Activated naive CD4-positive, alpha-beta T cell (primary cell): ENCODE measurements around the gene SNX15.

ENCODE experiments used
- DNase-seq, 4 experiments: peaks; one replicate each; lab custom pipeline; 2025; lab: John Stamatoyannopoulos, UW

Gene SNX15

DNA sequence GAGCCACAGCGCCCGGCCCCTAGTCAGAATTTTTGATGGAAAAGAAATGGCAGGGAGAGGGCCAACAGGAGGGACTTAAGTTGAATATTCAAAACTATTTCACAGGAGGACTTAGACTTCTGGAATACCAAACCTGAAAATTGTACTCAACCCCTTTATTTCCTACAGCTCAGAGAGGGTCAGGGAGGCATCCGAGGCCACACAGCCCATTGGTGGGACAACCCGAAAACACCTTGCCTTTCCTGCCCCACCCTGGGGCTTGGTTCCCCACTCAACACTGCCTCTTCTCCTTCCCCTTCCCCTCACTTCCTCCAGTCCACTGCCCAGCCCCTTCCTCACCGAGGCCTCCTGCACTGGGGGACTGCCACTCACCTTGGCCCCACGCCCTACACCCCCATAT is 29.8 kb downstream of the SNX15 start:
- no peak for DNase-seq

DNA sequence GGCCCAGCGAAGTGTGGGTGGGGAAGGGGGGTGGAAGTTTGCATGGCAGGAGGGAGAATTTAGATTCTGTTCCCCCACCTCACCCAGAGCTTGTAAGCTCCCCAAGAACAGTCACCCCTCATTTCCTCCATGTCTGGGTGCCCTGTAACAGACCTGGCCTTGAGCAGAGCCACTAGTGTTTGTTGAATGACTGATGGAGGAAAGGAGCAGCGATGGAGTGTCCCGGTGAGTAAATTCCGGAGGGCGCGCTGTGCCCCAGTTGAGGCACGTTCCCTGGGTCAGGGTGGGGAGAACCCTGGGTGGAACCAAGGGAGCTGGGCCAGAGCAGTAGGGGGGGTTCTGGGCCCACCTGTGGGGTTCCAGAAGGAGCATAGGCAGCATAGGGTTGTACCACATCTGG is 30.3 kb downstream of the SNX15 start:
- no peak for DNase-seq

DNA sequence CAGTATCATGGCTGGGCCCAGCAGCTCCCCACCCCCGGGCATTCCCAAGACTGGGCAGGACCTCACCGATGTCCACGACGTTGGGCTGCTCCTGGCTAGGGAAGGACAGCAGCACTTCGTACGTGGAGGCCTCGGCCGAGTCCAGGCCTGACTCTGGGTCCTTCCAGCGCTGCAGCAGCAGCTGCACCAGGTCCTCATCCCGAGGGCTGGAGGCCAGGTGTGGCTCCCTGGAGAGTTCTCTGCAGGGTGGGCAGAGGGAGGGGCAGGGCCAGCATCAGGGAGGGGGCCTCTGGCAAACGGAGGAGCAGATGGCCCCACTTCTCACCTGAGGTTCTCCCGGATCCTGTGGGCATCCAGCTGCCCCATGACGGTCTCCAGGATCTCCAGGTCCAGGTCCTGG is 30.8 kb downstream of the SNX15 start:
- no peak for DNase-seq

DNA sequence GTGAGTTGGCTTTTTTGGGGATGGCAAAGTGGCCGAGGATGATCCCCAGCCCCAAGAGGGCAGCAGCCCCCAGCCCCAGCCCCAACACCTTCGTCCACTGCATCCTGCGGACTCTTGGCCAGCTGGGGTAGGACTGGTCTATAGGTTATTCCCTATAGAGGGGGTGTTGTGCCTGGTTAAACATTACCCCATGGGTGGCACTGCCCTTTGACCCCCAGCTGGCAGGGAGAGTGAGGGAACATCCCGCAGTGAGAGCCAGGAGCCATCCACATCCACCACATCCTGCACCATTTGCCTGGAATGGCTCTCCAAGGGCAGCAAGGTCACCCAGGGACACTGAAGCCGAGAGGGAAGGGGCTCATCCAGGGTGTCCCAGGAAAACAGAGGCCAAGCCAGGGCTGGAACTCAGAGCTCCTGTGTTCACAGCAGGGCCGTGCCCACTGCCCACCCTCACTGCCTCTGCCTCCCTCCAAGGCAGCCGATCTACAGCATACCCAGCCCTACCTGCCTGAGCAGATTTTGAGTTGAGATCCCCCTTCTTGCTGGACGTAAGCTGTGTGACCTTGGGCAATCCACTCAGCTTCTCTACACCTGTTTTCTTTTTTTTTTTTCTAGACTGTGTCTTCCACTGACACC is 31.3 kb downstream of the SNX15 start, which contains the start of gene NAALADL1:
Gene NAALADL1 (minus strand): TSS at position 135 of the 636 bp plus-strand sequence. CDS start 32 bp downstream, at position 103.
- DNase-seq = no peak

DNA sequence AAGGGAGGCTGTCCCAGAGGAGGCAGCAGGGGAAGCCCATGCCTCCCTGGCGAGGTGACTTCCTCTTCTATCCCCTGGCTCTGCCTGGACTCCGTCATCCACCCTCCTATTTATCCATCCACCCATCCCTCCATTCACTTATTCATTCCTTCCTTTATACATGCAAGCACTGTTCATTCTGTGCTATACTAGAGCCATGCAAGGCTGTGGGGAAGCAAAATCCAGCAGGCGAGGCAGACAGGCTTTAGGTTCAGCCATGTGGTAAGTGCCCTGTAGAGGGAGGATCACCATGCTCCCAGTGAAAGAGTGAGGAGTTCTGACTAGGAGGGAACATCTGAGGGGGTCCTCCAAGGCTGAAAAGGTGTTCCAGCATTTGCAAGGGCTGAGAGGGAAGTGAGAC is 32.3 kb downstream of the SNX15 start:
- DNase-seq = no peak

DNA sequence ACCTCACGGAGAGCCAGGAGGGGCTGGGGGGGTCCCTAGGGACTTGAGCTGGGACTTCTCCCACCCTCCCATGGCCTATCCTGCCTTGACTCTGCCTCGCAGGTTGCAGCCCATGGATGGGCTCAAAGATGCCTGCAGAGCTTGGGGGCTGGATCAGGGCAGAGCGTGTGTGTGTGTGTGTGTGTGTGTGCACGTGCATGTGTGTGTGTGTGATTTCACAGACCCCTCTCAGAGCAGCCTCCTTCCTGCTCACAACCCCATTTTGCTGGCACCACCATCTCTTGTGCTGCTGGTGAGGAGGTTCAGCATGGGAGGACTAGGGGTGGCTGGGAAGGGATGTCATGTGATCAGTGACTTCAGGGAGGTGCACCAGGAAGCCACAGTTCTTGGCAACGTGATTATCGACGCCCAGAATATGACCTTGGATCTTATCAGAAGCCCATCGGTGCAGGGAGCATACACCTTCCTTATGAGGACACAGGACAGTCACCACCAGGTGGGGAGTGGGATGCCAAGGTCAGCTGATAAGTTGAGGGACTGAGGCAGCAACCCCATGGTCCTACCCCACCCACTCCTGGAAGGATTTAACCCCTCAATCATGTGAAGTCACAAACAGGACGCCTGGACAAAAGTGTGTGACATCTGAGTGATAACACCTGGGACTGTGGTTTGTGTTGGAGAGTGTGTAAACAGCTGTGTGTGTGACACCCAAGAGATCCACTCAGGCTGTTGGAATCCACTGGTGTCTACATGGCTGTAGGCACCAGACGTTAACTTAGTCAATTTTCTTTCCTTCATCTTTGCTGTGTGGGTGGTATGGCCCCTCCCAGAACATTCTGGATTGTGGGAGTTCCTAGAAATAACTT is 33.0 kb downstream of the SNX15 start:
- DNase-seq = no peak

DNA sequence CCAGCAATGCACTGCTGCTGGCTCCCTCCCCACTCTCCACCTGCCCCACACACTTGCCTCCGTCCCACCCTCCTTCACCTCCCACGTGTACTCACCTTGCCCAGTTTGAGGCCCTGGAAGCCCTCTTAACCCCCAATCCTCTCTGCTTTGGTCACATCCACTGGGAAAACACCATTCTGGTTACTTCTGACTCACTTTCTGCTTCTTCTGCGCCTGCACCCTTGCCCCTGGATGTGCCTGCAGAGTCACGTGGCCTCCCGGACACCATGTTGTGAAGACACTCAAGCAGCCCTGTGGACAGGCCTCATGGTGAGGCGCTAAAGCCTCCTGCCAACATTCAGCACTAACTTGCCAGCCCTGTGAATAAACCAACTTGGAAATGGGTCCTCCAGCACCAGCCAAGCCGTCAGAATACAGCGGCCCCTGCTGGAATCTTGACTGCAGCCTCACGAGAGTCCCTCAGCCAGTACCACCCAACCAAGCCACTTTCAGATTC is 33.7 kb downstream of the SNX15 start:
- peak in 1 of 4 experiments; percentile 17 for DNase-seq

DNA sequence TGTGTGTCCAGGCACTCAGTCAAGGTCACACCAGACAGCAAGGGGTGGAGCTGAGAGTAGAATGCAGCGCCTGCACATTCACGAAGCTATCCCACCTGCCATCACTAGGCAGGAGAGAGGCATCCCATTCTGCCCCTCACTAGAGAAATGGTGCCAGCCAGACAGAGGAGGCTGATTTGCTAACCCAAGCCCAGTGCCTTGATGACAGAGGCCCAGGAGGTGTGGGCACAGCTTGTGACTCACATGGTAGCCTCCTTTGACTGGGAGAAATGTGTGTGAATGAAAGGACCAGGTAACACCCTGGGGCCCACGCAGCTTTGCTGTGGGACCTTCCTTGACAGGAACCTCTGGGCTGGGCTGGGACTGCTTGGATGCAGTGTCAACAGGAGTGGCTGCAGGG is 36.3 kb downstream of the SNX15 start:
- DNase-seq = no peak

DNA sequence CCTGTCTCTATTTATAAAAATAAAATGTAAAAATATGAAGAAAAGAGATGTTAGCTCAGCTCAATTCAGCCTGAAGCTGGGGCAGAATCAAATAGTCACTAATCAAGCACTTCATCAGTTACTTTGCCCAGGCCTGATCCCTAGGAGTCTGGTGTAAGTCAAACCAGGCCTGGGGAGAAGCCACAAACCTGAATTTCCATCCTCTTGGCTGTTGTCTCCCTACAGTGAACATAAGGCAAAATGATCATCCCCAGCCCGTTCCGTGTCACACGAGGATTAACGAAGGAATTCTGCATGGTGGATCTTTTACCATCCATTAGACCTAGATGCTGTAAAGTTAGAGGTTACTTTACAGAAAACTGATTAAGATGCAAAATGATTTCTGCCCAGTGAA is 37.6 kb downstream of the SNX15 start:
- DNase-seq = no peak

DNA sequence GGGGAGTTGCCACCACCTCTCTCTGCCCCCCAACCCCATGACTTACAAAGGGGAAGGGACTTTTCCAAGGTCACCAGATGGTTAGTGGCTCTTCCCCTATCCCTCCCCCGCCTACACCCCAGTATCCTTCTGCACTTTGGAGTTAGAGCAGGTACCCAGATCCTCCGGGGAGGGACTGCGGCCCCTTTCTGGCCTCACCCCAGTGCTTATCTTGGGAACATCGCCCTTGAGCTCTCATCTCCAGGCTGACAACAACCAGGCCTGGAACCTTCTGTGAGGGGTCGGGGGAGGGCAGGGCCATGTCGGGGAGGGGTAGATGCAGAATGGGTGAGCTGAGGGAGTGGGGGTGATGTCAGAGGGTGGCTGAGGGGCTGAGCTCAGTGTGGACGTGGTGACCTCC is 38.6 kb downstream of the SNX15 start:
- no peak for DNase-seq

DNA sequence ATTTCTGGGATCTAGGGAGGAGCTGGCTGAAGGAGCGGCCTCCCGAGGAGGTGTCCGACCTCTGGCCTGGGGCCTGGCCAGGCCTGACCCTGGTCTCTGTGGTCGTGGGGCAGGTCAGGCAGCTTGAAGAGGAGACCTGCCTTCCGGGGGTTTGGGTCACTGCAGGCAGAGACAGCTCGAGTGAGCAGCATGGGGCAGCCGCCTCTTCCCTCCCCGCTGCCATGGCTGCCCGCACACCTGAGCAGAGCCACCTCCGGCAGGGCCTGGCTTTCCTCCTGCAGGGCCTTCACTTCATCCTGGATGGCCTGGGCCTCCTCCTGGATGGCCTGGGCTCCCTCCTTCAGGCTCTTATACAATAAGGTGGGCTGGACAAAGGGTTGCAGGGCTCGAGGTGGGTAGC is 39.1 kb downstream of the SNX15 start:
- no peak for DNase-seq

DNA sequence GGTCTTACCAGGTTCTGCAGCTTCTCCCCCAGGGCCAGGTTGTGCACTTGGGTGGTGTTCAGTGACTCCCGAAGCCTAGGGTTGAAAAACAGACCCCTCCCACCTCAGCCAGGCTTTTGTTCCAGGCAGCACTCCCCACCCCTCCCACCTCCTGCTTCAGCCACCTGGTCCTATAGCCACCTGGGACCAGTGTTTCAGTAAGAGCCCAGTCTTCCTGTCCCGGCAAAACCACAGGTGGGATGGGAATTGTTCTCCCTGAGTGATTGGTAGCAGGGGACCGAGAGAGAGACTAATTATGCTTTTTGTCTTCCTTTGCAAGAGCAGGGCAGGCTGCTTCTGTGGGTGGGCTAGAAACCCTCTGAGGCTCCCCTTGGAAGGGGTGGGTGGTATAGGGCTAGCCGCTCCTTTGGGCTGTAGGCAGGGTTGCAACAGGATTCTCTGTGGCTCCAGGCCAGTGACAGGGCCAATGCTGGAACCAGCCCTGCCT is 39.6 kb downstream of the SNX15 start:
- no peak for DNase-seq

DNA sequence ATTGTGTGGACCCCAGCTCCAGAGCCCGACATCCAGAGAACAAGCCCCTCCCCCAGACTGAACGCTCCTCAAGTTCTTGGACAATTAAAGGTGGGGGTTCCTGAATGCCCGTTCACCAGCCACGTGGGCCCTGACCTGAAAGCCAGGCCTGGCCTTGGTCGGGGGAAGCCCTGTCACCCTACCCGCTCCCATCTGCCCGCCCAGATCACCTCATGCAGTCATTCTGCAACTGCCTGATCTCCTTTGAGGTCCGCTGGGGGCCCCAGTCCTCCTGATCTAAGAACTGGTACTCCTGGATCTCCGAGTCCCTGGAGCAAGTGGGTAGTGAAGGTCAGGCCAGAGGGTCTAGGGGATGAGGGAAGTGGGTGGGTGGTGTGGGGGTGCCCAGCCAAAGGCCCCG is 40.2 kb downstream of the SNX15 start:
- DNase-seq = no peak

DNA sequence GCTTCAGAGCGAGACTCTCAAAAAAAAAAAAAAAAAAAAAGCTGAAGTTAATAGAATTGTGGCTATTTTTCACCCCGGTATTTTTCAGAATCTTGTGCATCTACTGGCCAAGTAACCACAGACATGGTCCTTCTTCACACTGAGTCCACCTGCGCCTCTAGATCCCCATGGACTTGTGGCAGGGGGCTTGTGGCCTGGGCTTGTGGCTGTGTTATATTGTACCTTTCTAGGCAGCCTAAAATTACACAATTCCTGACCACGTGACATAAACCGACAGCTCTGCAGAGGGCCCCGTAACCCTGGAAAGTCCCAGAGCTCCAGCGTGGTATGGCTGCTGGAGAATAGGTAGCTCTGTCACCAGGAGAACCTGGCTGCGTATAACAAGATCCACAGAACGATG is 42.0 kb downstream of the SNX15 start:
- DNase-seq = no peak

DNA sequence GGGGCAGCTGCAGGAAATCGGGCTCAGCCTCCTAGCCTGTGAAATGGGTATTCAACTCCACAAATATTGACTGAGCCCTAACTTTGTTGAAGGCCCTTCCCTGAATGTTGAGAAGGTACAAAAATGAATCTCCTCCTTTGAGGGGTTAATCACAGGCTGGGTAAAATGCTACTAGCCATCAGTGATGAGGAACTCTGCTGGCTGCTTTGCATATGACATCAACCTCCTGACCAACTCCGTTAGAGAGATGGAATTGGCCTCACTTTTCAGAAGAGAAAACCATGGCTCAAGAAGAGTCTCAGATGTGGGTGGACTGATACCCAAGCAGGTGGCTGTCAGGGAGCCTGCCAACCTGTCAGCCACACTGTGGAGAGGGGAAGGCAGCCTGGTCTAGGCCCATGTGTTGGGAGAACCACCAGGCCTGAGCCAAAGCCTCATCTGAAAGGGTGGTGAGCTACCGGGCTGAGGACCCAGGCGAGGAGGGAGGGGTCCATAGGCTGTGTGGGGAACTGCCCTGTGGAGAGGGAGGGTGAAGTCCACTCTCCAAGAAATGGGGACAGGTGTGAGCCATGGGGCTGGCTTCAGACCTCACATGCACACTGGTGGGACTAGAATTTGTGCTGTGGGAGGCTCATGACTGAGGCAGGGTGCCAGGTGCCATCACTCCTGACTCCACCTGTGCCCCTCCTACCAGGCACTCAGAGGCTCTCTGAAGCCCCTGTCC is 44.8 kb downstream of the SNX15 start:
- DNase-seq = no peak

DNA sequence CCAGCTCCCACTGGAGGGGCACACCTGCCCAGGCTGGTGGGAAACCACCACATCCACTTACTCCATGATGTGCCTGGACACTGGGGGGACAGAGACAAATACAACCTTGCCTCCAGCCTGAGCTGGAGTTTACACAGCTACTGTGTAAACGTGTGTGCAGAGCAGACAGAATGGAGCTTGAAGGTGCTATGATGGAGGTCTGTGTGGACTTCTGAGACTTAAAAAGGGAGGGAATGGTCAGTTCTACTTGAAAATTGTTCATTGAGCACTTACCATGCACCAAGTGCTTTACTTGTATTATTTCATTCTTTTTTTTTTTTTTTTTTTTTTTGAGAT is 45.4 kb downstream of the SNX15 start:
- DNase-seq = no peak

DNA sequence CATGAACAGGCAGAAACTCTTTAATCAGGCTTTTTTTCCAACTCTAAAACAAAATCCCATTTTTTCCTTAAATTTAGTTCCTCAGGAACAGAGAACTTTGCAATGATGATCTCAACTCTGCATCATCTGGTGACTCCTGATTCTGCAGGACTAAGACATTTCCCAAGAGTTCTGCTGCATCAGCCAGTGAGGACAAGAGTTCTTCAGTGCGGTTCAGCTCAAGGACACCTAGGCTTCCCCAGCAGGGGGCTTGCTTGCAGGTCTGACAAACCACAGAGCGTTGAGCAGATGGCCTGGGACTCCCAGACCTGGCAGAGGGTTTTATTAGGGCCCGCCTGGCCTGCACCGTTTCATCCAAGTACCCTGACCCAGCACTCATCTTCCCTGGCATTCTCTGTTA is 50.2 kb downstream of the SNX15 start:
- no peak for DNase-seq

DNA sequence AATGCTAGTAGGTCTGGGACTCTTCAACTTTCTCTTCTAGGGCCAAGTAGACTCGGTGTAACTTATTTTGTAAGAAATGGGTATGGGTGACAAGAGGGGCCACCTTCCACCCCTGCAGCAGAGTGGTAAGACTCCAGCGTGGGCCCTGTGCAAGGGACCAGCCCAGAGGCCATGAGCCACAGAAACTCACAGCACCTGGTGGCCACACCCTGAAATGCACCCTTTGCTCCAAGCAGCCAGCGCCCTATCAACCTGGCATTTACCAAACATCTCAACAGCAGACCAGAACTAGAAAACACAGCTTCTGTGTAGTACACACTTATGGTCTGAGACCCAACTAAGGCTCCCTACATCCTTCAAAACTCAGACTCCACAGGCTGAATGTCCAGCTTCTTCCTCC is 50.9 kb downstream of the SNX15 start:
- DNase-seq = peak in 3 of 4 experiments; percentile 48 to 72 (median 57)

DNA sequence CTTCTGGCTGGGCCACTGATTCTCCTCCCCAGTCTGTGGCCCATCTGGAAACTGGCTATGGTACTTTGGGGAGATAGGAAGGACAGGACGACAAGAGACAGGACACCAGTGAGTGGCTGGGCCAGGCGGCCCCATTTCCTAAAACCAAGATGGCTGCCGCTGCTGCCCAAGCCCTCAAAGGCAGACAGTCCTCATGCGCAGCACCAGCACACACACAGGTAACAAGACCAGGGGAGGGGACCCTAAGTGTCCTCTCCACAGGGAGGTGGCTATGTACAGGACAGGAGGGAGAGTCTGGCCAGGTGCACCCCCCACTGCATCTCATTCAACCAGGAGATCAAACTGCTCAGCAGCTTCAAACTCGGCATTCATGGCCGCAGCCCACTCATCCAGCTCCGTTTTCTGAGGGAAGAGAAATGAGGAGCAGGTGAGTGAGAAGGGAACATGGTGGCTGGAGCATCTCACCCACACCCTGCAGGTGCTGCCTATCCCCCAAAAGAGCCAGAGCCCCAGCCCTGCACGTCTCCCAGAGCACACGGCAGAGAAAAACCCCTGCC is 51.6 kb downstream of the SNX15 start:
- DNase-seq = no peak

DNA sequence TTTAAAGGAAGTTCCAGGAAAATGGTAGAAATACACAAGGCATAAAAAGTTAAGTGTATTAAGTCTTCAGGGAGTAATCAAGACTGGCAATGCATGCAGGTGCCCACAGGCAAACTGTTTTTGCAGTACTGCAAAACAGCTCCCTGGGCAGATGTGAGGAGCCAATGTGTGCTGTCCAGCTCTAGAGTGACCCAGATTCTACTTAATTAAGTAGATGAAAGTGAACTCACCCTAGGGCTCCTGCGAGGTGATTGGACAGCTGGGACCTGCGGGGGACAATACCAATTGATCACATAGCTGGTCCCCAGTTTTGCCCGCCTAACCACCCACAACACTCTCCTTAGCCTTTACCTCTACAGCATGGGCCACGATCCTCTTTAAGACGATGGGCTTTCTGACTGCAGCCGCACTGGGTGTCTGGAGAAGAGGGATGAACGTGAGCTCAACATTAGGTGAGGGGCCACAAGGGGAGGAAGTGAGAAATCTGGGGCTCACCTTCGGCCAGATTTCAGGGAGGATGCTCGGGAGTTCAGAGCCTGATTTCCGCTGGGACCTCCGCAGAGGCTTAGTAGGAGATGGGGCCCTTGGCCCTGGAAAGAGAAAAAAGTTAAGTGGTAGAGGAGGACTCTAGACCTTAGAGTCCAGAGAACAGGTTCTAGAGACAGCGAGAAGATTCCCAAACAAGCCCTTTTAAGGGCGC is 56.0 kb downstream of the SNX15 start:
- DNase-seq = no peak

DNA sequence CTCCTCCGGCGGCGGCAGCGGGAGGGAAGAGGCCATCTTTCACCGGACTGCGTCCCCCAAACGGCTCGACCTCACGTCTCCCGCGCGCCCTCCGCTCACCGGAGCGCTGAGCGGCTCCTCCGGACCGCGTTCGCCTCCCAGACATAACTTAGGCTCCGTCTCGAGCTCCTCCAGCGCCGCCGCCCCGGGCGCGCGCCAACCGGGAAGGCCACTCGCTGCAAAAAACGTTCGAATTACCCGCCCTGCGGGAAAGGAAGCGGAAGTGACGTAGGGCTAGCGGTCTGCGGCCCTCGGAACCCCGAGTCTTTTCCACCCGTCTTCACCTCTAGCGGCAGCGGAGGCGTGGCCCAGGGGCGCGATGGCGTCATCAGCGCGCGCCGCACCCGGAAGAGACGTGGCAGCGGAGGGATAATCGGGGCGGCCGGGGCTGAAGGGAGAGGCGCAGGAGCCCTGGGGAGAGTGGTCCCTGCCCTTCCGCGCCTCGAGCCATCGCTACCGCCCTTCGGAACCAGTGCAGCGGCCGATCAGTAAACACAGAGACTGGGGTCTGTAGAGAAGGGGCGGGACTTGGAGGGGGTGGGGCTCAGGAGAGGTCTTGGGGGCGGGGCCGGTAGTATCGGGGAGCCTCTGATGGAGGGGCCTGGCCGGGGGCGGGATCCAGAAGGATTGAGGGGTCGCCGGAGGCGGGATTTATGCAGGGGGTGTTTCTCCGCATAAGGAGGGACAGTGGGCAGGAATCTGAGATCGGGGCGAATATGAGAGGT is 56.8 kb downstream of the SNX15 start, which contains the start of the genes CDCA5 and ZFPL1:
Gene CDCA5 (minus strand): TSS at position 207 of the 764 bp plus-strand sequence. CDS start 62 bp downstream, at position 145.
Gene ZFPL1 (plus strand): TSS at position 389 of the 764 bp plus-strand sequence. CDS start 477 bp downstream, outside the sequence.
- DNase-seq = peak; percentile 88 to 96 (median 94)
